ENCODE results near the gene POLR2L.

POLR2L gene

GRCh38 chr11:838441-839279, 3.7 kb downstream of the POLR2L start:
- no peak for DNase-seq (ENCODE audit: low spot score)

GRCh38 chr11:837990-838307, 4.4 kb downstream of the POLR2L start:
- no peak for DNase-seq (ENCODE audit: low spot score)

GRCh38 chr11:837189-837989, 4.9 kb downstream of the POLR2L start:
- no peak for DNase-seq (ENCODE audit: low spot score)

- no peak for DNase-seq (ENCODE audit: low spot score)
These were observed 5.6 kb downstream of the POLR2L start for GRCh38 chr11:836700-837099.

- no peak for DNase-seq (ENCODE audit: low spot score)
These were observed 6.1 kb downstream of the POLR2L start for GRCh38 chr11:836274-836673.

- DNase-seq (ENCODE audit: low spot score), result no peak
These were observed 7.7 kb downstream of the POLR2L start for GRCh38 chr11:834371-835316.

GRCh38 chr11:833849-834311, 8.4 kb downstream of the POLR2L start:
- no peak for DNase-seq (ENCODE audit: low spot score)

GRCh38 chr11:833114-833791, 9.1 kb downstream of the POLR2L start:
- DNase-seq (ENCODE audit: low spot score), result peak; percentile 63

- peak; percentile 65 for DNase-seq (ENCODE audit: low spot score)
These were observed 9.7 kb downstream of the POLR2L start, which contains the start of gene CD151 for GRCh38 chr11:832529-833113. CD151 (plus strand) TSS chr11:832952; CDS start chr11:836070, 3,118 bp downstream.

GRCh38 chr11:831961-832528, 10.3 kb downstream of the POLR2L start:
- DNase-seq (ENCODE audit: low spot score), result no peak

GRCh38 chr11:831118-831864, 11.0 kb downstream of the POLR2L start:
- no peak for DNase-seq (ENCODE audit: low spot score)

- DNase-seq (ENCODE audit: low spot score), result no peak
These were observed 11.8 kb downstream of the POLR2L start for GRCh38 chr11:830295-831117.

GRCh38 chr11:829847-830294, 12.5 kb downstream of the POLR2L start:
- no peak for DNase-seq (ENCODE audit: low spot score)

GRCh38 chr11:829176-829846, 13.0 kb downstream of the POLR2L start:
- no peak for DNase-seq (ENCODE audit: low spot score)

- no peak for DNase-seq (ENCODE audit: low spot score)
These were observed 13.7 kb downstream of the POLR2L start for GRCh38 chr11:828506-829175.

GRCh38 chr11:827897-828192, 14.5 kb downstream of the POLR2L start, which contains the start of gene CRACR2B:
CRACR2B (plus strand) TSS chr11:827919; CDS start chr11:828608, 689 bp downstream.
- DNase-seq (ENCODE audit: low spot score), result no peak

- no peak for DNase-seq (ENCODE audit: low spot score)
These were observed 15.0 kb downstream of the POLR2L start for GRCh38 chr11:827146-827896.
